Mesenchymal stem cell (in vitro differentiated cells and primary cell): ENCODE measurements around the gene CCDC92.

Experiments
- DNase-seq: peaks from one replicate; pipeline ENCODE4 v3.0.0-alpha.2; 2013
- H2AFZ ChIP-seq: one replicate; pipeline ENCODE4 v1.6.1; 2013; ENCODE audit warnings: low read depth, mild to moderate bottlenecking, control low read depth, inconsistent platforms, low read length, moderate library complexity
- H2AK5ac ChIP-seq: 2 replicates; pipeline ENCODE4 v1.6.1; 2013; ENCODE audit warnings: low read length, moderate library complexity, mild to moderate bottlenecking, inconsistent platforms; ENCODE audit not compliant: severe bottlenecking
- H2BK120ac ChIP-seq: one replicate; pipeline ENCODE4 v1.6.1; 2013; ENCODE audit warnings: low read depth, mild to moderate bottlenecking, inconsistent platforms, low read length, moderate library complexity
- H2BK12ac ChIP-seq, 2 experiments: one replicate each; pipeline ENCODE4 v1.6.1; 2013; ENCODE audit warnings: inconsistent platforms in 2 of 2, low read length in 2 of 2, mild to moderate bottlenecking in 2 of 2, moderate library complexity in 2 of 2, control low read depth in 1 of 2
- H2BK15ac ChIP-seq: one replicate; pipeline ENCODE4 v1.6.1; 2013; ENCODE audit warnings: mild to moderate bottlenecking, low read depth, inconsistent platforms; ENCODE audit not compliant: poor library complexity, severe bottlenecking
- H2BK5ac ChIP-seq: 2 replicates; pipeline ENCODE4 v1.6.1; 2013; ENCODE audit warnings: low read depth, mild to moderate bottlenecking, low read length, control low read depth, inconsistent platforms; ENCODE audit not compliant: poor library complexity, severe bottlenecking
- H3K14ac ChIP-seq, 2 experiments: one replicate each; pipeline ENCODE4 v1.6.1; 2013; ENCODE audit warnings: inconsistent platforms in 2 of 2, low read length in 2 of 2, control low read depth in 1 of 2, mild to moderate bottlenecking in 1 of 2, moderate library complexity in 1 of 2
- H3K18ac ChIP-seq, 2 experiments: one replicate each; pipeline ENCODE4 v1.6.1; 2013; ENCODE audit warnings: inconsistent platforms in 2 of 2, low read length in 2 of 2, control low read depth in 1 of 2, low read depth in 1 of 2, mild to moderate bottlenecking in 1 of 2
- H3K23ac ChIP-seq, 2 experiments: one replicate each; pipeline ENCODE4 v1.6.1; 2013; ENCODE audit warnings: inconsistent platforms in 2 of 2, low read length in 2 of 2, mild to moderate bottlenecking in 2 of 2, moderate library complexity in 2 of 2, control low read depth in 1 of 2
- H3K27ac ChIP-seq: 2 replicates; pipeline ENCODE4 v1.5.1; 2013; ENCODE audit warnings: mild to moderate bottlenecking, moderate library complexity, low read length, control low read depth, inconsistent platforms; ENCODE audit not compliant: poor library complexity, severe bottlenecking
- H3K27me3 ChIP-seq, 2 experiments: 2 replicates each; pipeline versions ENCODE4 v1.6.1 to v1.7.0; 2013; ENCODE audit warnings: low read length in 2 of 2, mild to moderate bottlenecking in 2 of 2, moderate library complexity in 2 of 2, control low read depth in 1 of 2, inconsistent platforms in 1 of 2; ENCODE audit not compliant: control insufficient read depth in 1 of 2, insufficient read depth in 1 of 2
- H3K36me3 ChIP-seq, 2 experiments: 2 replicates each; pipeline versions ENCODE4 v1.6.1 to v1.7.0; 2013; ENCODE audit warnings: low read length in 2 of 2, control low read depth in 1 of 2, inconsistent platforms in 1 of 2, low read depth in 1 of 2, mild to moderate bottlenecking in 1 of 2; ENCODE audit not compliant: insufficient read depth in 2 of 2, control insufficient read depth in 1 of 2
- H3K4ac ChIP-seq, 2 experiments: one replicate each; pipeline ENCODE4 v1.6.1; 2013; ENCODE audit warnings: inconsistent platforms in 2 of 2, low read length in 2 of 2, mild to moderate bottlenecking in 2 of 2, moderate library complexity in 2 of 2, control low read depth in 1 of 2, low read depth in 1 of 2
- H3K4me1 ChIP-seq: 2 replicates; pipeline ENCODE4 v1.6.1; 2013; ENCODE audit warnings: low read depth, low read length, control low read depth; ENCODE audit not compliant: control insufficient read depth, insufficient read depth
- H3K4me2 ChIP-seq: 2 replicates; pipeline ENCODE4 v1.6.1; 2013; ENCODE audit warnings: low read length, mild to moderate bottlenecking, inconsistent platforms; ENCODE audit not compliant: poor library complexity, severe bottlenecking
- H3K4me3 ChIP-seq, 2 experiments: 2 replicates each; pipeline versions ENCODE4 v1.5.1 to v1.7.0; 2013; ENCODE audit warnings: low read length in 2 of 2, mild to moderate bottlenecking in 2 of 2, control low read depth in 1 of 2, low read depth in 1 of 2; ENCODE audit not compliant: insufficient read depth in 1 of 2
- H3K79me1 ChIP-seq: replicated peaks from 2 replicates; pipeline ENCODE4 v1.6.1; 2013; ENCODE audit warnings: mild to moderate bottlenecking, control low read depth, low read length, inconsistent platforms; ENCODE audit not compliant: poor library complexity, severe bottlenecking
- H3K9ac ChIP-seq: 2 replicates; pipeline ENCODE4 v1.7.0; 2013; ENCODE audit warnings: mild to moderate bottlenecking, low read length, moderate library complexity
- H3K9me3 ChIP-seq: 2 replicates; pipeline ENCODE4 v1.7.0; 2013; ENCODE audit warnings: mild to moderate bottlenecking, low read length; ENCODE audit not compliant: control insufficient read depth
- H4K8ac ChIP-seq: one replicate; pipeline ENCODE4 v1.6.1; 2013; ENCODE audit warnings: inconsistent platforms, mild to moderate bottlenecking, low read length, moderate library complexity
- H4K91ac ChIP-seq: one replicate; pipeline ENCODE4 v1.6.1; 2013; ENCODE audit warnings: mild to moderate bottlenecking, low read length, inconsistent platforms
- WGBS: methylation state at CpG from one replicate; pipeline ENCODE4 v1.1.7; 2013; ENCODE audit warnings: mixed read lengths; 5-methylcytosine and 5-hydroxymethylcytosine counted together

The CCDC92 gene

DNA sequence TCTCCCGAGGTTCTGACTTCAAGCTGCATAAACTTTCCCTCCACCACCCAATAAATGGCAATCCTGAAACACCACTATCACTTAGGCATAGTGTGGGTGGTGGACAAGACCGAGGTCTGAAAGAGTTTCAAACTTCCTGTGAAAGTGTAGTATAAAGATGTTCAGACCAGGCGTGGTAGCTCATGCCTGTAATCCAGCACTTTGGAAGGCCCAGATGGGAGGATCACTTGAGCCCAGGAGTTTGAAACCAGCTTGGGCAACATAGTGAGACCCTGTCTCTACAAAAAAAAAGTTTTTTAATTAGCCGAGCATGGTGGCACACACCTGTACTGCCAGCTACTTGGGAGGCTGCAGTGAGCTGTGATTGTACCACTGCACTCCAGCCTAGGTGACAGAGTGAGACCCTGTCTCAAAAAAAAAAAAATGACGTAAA, 61.9 kb downstream of the CCDC92 start:
- H3K4me3 ChIP-seq = no peak overlapping the region
- no peak overlapping the region for H3K4me2 ChIP-seq
- no peaks in the 10 kb centered on the region for H3K4me1 ChIP-seq
- no peak overlapping the region for H3K27ac ChIP-seq
- no peak overlapping the region for H2BK120ac ChIP-seq
- H2BK12ac ChIP-seq = no peak overlapping the region
- 81% methylated on average over 4 of the region's 5 CpGs for WGBS
- no peak overlapping the region for H4K91ac ChIP-seq
- peaks cover 13% of the 10 kb centered on the region in 2 experiments for H3K27me3 ChIP-seq
- no peak overlapping the region for H4K8ac ChIP-seq
- H3K23ac ChIP-seq = no peak overlapping the region
- no peak overlapping the region for H3K18ac ChIP-seq
- H3K36me3 ChIP-seq = peaks cover 0 to 3% of the 10 kb centered on the region in 2 experiments
- H3K14ac ChIP-seq = no peak overlapping the region
- no peak overlapping the region for H3K9ac ChIP-seq
- peak; percentile 51 for DNase-seq
- H2AFZ ChIP-seq = no peak overlapping the region
- H3K9me3 ChIP-seq = no peaks in the 10 kb centered on the region
- H2AK5ac ChIP-seq = no peak overlapping the region
- H3K79me1 ChIP-seq = no peaks in the 10 kb centered on the region
- no peak overlapping the region for H2BK15ac ChIP-seq
- H3K4ac ChIP-seq = no peak overlapping the region
- no peak overlapping the region for H2BK5ac ChIP-seq

DNA sequence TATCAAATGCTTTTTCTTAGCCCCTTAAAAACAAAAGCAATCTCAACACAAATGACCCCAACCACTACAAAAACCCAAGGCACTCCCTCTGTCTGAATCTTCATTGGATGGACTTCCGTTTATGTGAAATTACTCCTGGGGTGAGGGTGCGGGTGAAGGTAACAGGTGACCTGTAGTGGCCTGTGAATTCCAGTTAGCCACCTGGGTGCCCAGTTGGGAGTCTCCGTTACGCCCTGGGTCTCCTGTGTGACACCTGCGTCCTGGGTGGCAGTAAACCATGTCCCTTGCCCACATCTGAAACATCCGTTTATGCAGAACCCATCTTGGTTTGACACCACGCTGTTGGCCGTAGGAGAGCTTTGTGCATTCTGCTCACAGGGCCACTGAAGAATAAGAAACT, 62.6 kb downstream of the CCDC92 start:
- Histone ChIP-seq H2BK15ac (no peak overlapping the region), H2AK5ac (no peak overlapping the region), H4K91ac (no peak overlapping the region), H3K4me1 (no peaks in the 10 kb centered on the region), H3K4me3 (no peak overlapping the region), H2BK120ac (no peak overlapping the region), H3K18ac (no peak overlapping the region), H3K27ac (no peak overlapping the region), H3K36me3 (peaks cover 0 to 3% of the 10 kb centered on the region in 2 experiments), H3K4ac (no peak overlapping the region), H3K79me1 (no peaks in the 10 kb centered on the region), H3K14ac (no peak overlapping the region), H3K4me2 (no peak overlapping the region), H3K9ac (no peak overlapping the region), H2AFZ (no peak overlapping the region), H3K9me3 (no peaks in the 10 kb centered on the region), H3K27me3 (peaks cover 10 to 13% of the 10 kb centered on the region in 2 experiments), H2BK5ac (no peak overlapping the region), H4K8ac (no peak overlapping the region), H2BK12ac (no peak overlapping the region), H3K23ac (no peak overlapping the region)
- WGBS = 88% methylated on average over 8 of the region's 8 CpGs
- no peak for DNase-seq

DNA sequence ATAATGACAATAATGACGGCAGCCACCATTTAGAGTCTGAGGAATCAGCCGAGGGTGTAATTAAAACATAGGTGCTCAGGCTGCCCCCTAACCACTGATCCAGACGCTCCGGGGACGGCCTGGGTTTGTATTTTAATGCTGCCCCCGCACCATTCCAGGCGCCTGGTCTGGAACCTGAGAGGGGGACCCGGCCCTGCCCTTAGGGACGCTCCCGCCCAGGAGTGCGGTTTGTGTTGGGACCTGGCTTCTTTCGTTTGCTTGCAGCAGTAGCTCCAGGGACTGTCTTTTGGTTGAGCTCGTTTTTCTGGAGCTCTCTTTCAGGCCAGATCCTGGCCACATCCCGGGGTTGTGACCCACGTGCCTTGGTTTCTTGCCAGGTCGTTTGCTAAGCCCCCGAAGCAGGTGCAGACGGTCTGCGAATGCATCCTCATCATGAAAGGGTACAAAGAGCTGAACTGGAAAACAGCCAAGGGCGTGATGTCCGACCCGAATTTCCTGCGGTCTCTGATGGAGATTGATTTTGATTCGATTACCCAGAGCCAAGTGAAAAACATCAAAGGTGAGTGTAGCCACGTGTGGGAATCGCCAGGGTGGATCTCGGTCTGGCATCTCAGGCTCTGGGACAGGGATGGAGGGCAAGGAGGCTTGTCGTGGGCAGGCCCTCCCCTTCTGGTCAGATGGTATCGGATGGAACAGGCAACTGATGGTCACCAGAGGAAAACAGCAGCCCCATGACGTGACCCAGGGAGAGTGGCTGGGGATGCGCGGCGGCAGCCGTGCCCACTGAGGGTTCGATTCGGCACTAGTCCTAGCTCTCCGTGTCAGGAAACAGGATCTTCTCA, 63.5 kb downstream of the CCDC92 start:
- H2BK120ac ChIP-seq = no peak overlapping the region
- DNase-seq = no peak
- no peak overlapping the region for H2BK5ac ChIP-seq
- no peak overlapping the region for H4K8ac ChIP-seq
- no peaks in the 10 kb centered on the region for H3K79me1 ChIP-seq
- no peak overlapping the region for H2AK5ac ChIP-seq
- H3K9ac ChIP-seq = no peak overlapping the region
- no peak overlapping the region for H3K23ac ChIP-seq
- H2BK12ac ChIP-seq = no peak overlapping the region
- H2AFZ ChIP-seq = no peak overlapping the region
- no peak overlapping the region for H3K4me3 ChIP-seq
- H2BK15ac ChIP-seq = no peak overlapping the region
- H3K4ac ChIP-seq = no peak overlapping the region
- H3K4me1 ChIP-seq = no peaks in the 10 kb centered on the region
- H3K27me3 ChIP-seq = peaks cover 4 to 16% of the 10 kb centered on the region in 2 experiments
- H4K91ac ChIP-seq = no peak overlapping the region
- WGBS = 91% methylated on average over 37 of the region's 37 CpGs
- no peak overlapping the region for H3K14ac ChIP-seq
- H3K36me3 ChIP-seq = peaks cover 0 to 3% of the 10 kb centered on the region in 2 experiments
- no peak overlapping the region for H3K4me2 ChIP-seq
- H3K9me3 ChIP-seq = no peaks in the 10 kb centered on the region
- H3K18ac ChIP-seq = no peak overlapping the region
- no peak overlapping the region for H3K27ac ChIP-seq

DNA sequence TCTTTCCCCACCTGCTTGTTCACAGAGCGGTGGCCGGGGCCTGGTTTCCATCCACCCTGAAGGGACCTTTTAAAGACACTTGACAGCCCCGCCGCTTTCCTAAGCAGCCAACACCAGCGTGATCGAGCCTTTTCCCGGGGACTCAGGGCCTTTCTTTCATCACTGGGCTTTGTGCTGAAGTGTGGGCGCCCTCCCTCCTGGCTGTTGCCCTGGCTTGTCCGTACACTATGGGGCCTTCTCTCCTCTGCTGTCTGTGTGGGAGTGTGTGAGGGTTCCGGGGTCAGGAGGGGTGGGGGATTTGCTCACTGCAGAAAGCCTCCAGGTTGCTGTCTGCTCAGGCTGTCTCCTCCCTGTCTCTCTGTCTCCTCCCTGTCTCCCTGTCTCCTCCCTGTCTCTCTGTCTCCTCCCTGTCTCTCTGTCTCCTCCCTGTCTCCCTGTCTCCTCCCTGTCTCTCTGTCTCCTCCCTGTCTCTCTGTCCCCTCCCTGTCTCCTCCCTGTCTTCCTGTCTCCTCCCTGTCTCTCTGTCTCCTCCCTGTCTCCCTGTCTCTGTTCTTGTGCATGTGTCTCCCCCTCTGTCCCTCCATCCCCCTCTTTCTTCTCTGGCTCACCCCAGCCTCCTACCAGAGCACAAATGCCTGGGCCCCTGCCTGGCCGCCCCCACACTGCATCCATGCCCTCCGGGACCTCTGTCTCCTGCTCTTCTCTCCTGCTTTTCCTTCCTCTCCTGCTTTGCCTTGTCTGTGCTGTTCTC, 64.7 kb downstream of the CCDC92 start:
- H3K27me3 ChIP-seq = peaks cover 6 to 26% of the 10 kb centered on the region in 2 experiments
- peaks cover 0 to 3% of the 10 kb centered on the region in 2 experiments for H3K36me3 ChIP-seq
- no peak overlapping the region for H2BK5ac ChIP-seq
- H3K79me1 ChIP-seq = no peaks in the 10 kb centered on the region
- no peaks in the 10 kb centered on the region for H3K9me3 ChIP-seq
- no peak overlapping the region for H3K14ac ChIP-seq
- peak overlapping the region; percentile 47 for H4K91ac ChIP-seq
- peak overlapping the region in 1 of 2 experiments; percentile 19 for H3K23ac ChIP-seq
- peak overlapping the region in 1 of 2 experiments; percentile 42 for H3K4me3 ChIP-seq
- H2AK5ac ChIP-seq = no peak overlapping the region
- H3K9ac ChIP-seq = peak overlapping the region; percentile 61
- H2AFZ ChIP-seq = peak overlapping the region; percentile 78
- peak overlapping the region; percentile 12 to 62 for H3K4ac ChIP-seq
- peak overlapping the region; percentile 14 to 50 for H3K18ac ChIP-seq
- H3K4me2 ChIP-seq = no peak overlapping the region
- no peak overlapping the region for H3K27ac ChIP-seq
- peak overlapping the region; percentile 68 for H4K8ac ChIP-seq
- peak overlapping the region in 1 of 2 experiments; percentile 32 for H2BK12ac ChIP-seq
- no peaks in the 10 kb centered on the region for H3K4me1 ChIP-seq
- no peak overlapping the region for H2BK15ac ChIP-seq
- DNase-seq = peak; percentile 7
- 80% methylated on average over 11 of the region's 12 CpGs for WGBS
- no peak overlapping the region for H2BK120ac ChIP-seq
